GM12873 (cell line): ENCODE measurements around the gene MTHFD1L.

Source experiments
- CTCF ChIP-seq: IDR thresholded peaks from 2 replicates; pipeline ENCODE4 v1.5.1; 2012; ENCODE audit warnings: low read depth, mild to moderate bottlenecking, moderate library complexity, low read length, control low read depth; ENCODE audit not compliant: insufficient read depth; ENCODE audit errors: missing control alignments

MTHFD1L gene

GRCh38 chr6:151128763-151129370 lies 263.4 kb downstream of the MTHFD1L start:
- TF ChIP-seq CTCF: no peak

GRCh38 chr6:151130329-151130728 lies 264.8 kb downstream of the MTHFD1L start:
- no peak for TF ChIP-seq CTCF

GRCh38 chr6:151131324-151132007 lies 266.0 kb downstream of the MTHFD1L start:
- TF ChIP-seq CTCF: no peak

GRCh38 chr6:151136141-151136755 lies 270.7 kb downstream of the MTHFD1L start:
- no peak for TF ChIP-seq CTCF

GRCh38 chr6:151137542-151137941 lies 272.0 kb downstream of the MTHFD1L start:
- TF ChIP-seq CTCF: no peak

GRCh38 chr6:151139524-151139923 lies 274.0 kb downstream of the MTHFD1L start:
- TF ChIP-seq CTCF: no peak

- no peak for TF ChIP-seq CTCF
Measured at GRCh38 chr6:151140767-151141166, 275.3 kb downstream of the MTHFD1L start.
